22Rv1 (cell line): ENCODE results near the gene ADGRL3.

Experiments
- ZFX ChIP-seq: fragments of 450-650 bp; IDR thresholded peaks from 2 replicates; pipeline ENCODE4 v1.6.1; 2017; ENCODE audit warnings: antibody characterized with exemption, borderline replicate concordance
- TF ChIP-seq, protein P1 (sequence below): fragments of 450-650 bp; IDR thresholded peaks from 2 replicates; pipeline ENCODE4 v1.5.1; 2017; ENCODE audit warnings: mild to moderate bottlenecking

DNA sequence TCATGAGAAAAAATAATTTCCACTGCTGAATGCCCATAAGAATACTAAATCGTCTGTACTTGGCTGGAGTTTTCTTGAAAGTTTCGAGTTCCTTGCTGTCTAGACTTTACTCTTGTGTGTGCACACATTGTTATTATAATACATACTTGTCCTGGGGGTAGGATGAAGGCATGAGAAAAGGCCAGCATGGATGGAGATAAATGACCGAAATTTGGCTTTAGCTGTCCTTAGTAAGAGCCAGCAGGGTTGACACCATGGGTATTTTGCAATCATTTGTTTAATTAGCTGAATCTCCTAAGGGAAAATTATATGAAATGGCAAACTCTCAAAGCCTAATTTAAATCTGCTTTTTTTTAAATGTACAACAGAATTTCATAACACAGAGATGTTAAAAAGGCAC is 641.6 kb downstream of the ADGRL3 start:
- TF ChIP-seq, protein P1, sequence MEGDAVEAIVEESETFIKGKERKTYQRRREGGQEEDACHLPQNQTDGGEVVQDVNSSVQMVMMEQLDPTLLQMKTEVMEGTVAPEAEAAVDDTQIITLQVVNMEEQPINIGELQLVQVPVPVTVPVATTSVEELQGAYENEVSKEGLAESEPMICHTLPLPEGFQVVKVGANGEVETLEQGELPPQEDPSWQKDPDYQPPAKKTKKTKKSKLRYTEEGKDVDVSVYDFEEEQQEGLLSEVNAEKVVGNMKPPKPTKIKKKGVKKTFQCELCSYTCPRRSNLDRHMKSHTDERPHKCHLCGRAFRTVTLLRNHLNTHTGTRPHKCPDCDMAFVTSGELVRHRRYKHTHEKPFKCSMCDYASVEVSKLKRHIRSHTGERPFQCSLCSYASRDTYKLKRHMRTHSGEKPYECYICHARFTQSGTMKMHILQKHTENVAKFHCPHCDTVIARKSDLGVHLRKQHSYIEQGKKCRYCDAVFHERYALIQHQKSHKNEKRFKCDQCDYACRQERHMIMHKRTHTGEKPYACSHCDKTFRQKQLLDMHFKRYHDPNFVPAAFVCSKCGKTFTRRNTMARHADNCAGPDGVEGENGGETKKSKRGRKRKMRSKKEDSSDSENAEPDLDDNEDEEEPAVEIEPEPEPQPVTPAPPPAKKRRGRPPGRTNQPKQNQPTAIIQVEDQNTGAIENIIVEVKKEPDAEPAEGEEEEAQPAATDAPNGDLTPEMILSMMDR, result no peak
- TF ChIP-seq ZFX, result no peak
